GM23248 (cell line): ENCODE measurements around the gene DOC2B.

Source experiments
- EZH2 ChIP-seq: fragments of 200-600 bp; sonication (generic); IDR thresholded peaks from 2 replicates; pipeline ENCODE4 v1.6.1; 2018; ENCODE audit warnings: antibody characterized with exemption, mild to moderate bottlenecking; ENCODE audit not compliant: insufficient read depth, poor library complexity, severe bottlenecking
- EZH2phosphoT487 ChIP-seq: fragments of 200-600 bp; sonication (generic); IDR thresholded peaks from 2 replicates; pipeline ENCODE4 v1.6.1; 2018; ENCODE audit warnings: antibody characterized with exemption, moderate library complexity, mild to moderate bottlenecking, low read depth; ENCODE audit not compliant: insufficient read depth

DNA sequence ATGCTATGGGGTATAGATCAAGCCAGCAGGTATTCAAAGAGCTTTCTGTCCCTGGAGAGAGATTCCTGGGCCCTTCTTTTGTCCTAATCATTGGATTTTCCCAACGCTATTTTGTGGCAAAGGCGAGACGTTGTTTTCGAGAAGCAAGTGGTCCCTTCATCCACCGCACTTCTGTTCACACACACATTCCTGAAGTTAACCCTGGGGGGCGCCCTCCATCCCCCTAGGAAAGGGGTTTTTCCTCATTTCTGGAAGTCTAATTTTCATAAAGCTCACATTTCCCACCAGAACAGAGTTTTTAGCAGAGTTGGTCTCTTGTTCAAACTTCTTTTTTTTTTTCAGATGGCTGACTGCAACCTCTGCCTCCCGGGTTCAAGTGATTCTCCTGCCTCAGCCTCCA, 32.2 kb downstream of the DOC2B start:
- TF ChIP-seq EZH2 (no peak), EZH2phosphoT487 (no peak)
